WERI-Rb-1 (cell line): ENCODE results near the gene UBAC1.
"Not testable (repeated sequence)": the region's sequence is repeated elsewhere in the genome, so short reads cannot be mapped to it uniquely, and the experiment has no call there.

Experiments used
- DNase-seq: peaks from one replicate; pipeline ENCODE4 v3.0.0-alpha.2; 2020
- H3K27ac ChIP-seq: fragments of 250-450 bp; sonication (Bioruptor Pico); 2 replicates; pipeline ENCODE4 v1.5.1; 2020; ENCODE audit warnings: mild to moderate bottlenecking, moderate library complexity
- H3K27me3 ChIP-seq: fragments of 250-450 bp; sonication (Bioruptor Pico); 2 replicates; pipeline ENCODE4 v1.5.1; 2021; ENCODE audit warnings: mild to moderate bottlenecking, low read depth, moderate library complexity; ENCODE audit not compliant: insufficient read depth, severe bottlenecking
- H3K36me3 ChIP-seq: fragments of 250-450 bp; sonication (Bioruptor Pico); 2 replicates; pipeline ENCODE4 v1.5.1; 2020; ENCODE audit warnings: mild to moderate bottlenecking, moderate library complexity
- H3K4me3 ChIP-seq: 2 replicates; pipeline ENCODE4 v1.5.1; 2011; ENCODE audit warnings: low read depth, mild to moderate bottlenecking, control low read depth, low read length
- H3K9me3 ChIP-seq: fragments of 250-450 bp; sonication (Bioruptor Pico); 2 replicates; pipeline ENCODE4 v1.5.1; 2021; ENCODE audit warnings: mild to moderate bottlenecking, moderate library complexity; ENCODE audit not compliant: severe bottlenecking
- TF ChIP-seq, protein P1 (sequence below): IDR thresholded peaks from 2 replicates; pipeline ENCODE4 v1.5.1; 2011; ENCODE audit warnings: low read depth, mild to moderate bottlenecking, control low read depth, inconsistent platforms, low read length

UBAC1 gene

DNA sequence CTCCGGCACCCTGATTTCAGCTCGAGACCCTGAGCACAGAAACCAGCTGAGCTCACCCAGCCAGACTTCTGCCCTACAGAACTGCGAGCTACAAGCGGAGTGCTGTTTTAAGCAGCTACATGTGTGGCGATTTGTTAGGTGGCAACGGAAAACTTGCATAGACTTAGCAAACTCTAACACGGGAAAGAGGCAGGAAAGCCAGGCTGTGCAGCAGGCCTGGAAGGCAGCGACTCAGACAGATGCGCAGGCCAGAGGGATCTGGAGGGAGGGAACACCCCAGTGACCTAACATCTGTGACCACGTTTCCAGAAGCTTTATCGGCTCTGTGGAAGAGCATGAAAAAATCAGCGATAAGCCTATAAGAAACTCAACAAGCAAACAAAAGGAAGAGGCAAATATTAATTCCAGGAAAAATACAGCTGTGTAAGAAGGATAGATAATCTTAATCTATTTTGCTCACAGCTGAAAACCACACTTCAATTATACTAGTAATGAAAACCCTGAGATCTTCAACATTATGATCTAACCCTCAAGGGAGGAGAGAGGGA lies 11.0 kb downstream of the UBAC1 start:
- TF ChIP-seq, protein P1, sequence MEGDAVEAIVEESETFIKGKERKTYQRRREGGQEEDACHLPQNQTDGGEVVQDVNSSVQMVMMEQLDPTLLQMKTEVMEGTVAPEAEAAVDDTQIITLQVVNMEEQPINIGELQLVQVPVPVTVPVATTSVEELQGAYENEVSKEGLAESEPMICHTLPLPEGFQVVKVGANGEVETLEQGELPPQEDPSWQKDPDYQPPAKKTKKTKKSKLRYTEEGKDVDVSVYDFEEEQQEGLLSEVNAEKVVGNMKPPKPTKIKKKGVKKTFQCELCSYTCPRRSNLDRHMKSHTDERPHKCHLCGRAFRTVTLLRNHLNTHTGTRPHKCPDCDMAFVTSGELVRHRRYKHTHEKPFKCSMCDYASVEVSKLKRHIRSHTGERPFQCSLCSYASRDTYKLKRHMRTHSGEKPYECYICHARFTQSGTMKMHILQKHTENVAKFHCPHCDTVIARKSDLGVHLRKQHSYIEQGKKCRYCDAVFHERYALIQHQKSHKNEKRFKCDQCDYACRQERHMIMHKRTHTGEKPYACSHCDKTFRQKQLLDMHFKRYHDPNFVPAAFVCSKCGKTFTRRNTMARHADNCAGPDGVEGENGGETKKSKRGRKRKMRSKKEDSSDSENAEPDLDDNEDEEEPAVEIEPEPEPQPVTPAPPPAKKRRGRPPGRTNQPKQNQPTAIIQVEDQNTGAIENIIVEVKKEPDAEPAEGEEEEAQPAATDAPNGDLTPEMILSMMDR = no peak
- H3K27me3 ChIP-seq = no peaks in the 10 kb centered on the region
- H3K36me3 ChIP-seq = peaks cover 89% of the 10 kb centered on the region
- no peak for DNase-seq
- no peak overlapping the region for H3K4me3 ChIP-seq
- peak overlapping the region; percentile 87 for H3K27ac ChIP-seq
- H3K9me3 ChIP-seq = no peaks in the 10 kb centered on the region

DNA sequence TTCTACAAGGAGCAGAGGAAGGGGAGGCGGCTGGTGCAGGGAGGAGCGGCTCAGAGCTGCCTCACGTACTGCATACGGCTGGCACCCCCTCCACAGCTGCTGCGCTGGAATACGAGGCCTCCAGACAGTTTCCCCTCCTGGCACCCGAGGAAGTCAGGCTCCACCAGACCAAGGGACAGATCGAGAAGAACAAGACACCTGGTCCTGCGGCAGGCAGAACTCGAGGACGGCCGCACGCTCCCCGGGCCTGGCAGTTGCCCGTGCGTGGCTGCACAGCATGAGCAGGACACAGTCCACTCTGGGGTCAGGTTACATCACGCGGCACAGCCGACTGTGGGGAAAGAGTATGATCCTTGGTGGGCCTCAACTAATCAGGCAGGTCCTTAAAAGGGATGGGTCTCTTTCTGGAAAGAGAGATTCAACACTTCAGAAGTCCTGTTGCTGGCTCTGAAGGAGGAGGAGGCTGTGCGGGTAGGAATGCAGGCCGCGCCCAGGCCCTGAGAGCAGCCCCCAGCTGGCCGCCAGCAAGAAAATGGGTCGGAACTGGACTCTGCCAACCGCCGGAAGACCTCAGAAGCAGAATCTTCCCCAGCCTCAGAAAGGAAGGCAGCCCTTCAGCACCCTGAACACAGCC lies 11.6 kb downstream of the UBAC1 start:
- peaks cover 91% of the 10 kb centered on the region for H3K36me3 ChIP-seq
- TF ChIP-seq, protein P1 = no peak
- no peak overlapping the region for H3K4me3 ChIP-seq
- H3K9me3 ChIP-seq = no peaks in the 10 kb centered on the region
- H3K27me3 ChIP-seq = no peaks in the 10 kb centered on the region
- no peak for DNase-seq
- peak overlapping the region; percentile 4; the same call in 1 of the 2 replicates for H3K27ac ChIP-seq

DNA sequence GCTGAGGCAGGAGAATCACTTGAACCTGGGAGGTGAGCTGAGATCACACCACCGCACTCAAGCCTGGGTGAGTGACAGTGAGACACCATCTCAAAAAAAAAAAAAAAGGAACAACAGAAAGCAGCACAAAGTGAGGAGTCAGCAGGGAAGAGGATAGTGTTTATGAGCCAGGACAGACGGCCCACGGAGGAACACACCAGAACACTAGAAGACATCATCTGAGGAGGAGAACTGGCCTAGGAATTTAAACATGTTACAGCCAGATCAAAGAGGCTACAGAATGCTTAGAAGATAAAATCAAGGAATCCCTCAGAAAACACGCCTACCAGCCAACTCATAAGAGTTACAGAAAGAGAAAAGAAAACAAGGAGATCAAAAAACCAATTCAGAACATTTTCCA lies 12.2 kb downstream of the UBAC1 start:
- H3K27me3 ChIP-seq = no peaks in the 10 kb centered on the region
- TF ChIP-seq, protein P1 = no peak
- H3K36me3 ChIP-seq = peaks cover 92% of the 10 kb centered on the region
- H3K4me3 ChIP-seq = no peak overlapping the region
- no peak for DNase-seq
- no peaks in the 10 kb centered on the region for H3K9me3 ChIP-seq
- H3K27ac ChIP-seq = no peak overlapping the region

DNA sequence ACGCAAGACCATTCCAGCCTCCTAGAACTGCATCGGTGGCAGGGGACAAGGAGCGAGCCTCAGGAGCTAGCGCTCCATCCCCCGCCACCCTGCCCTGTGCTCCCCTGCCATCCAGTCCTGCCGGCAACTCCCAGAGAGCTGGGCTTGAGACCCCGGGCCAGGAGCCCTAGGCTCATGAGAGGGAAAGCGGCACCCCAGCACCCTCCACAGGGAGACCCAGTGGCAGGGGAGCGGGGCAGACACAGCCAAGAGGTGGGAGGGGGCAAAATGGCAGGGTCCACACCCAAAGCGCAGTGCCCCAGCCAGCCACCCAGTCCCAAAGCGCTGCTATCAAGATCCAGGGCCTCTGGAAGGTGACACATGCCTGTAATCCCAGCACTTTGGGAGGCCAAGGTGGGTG lies 12.7 kb downstream of the UBAC1 start:
- Histone ChIP-seq H3K36me3 (peaks cover 94% of the 10 kb centered on the region), H3K4me3 (no peak overlapping the region), H3K27me3 (no peaks in the 10 kb centered on the region), H3K9me3 (no peaks in the 10 kb centered on the region), H3K27ac (no peak overlapping the region)
- DNase-seq = no peak
- TF ChIP-seq, protein P1 = no peak

DNA sequence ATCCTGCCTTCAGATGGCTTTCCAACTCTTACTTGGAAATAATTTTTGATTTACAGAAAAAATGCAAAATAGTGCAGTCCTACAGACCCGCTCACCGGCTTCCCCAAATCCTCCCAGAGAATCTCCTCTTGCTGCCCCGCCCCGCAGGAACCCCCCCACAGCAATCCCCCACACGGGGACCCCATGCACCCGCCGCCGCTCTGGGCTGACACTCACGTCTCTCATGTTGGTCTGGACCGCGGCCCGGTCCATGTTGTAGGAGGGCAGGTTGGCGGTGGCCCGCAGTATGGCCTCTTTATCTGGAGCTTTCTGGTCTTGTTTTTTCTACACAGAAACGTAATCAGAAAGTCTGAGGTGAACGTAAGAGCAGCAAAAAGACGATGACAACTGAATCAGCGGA lies 13.6 kb downstream of the UBAC1 start:
- H3K4me3 ChIP-seq = no peak overlapping the region
- H3K27ac ChIP-seq = no peak overlapping the region
- H3K27me3 ChIP-seq = no peaks in the 10 kb centered on the region
- TF ChIP-seq, protein P1 = no peak
- no peak for DNase-seq
- H3K9me3 ChIP-seq = no peaks in the 10 kb centered on the region
- H3K36me3 ChIP-seq = peaks cover 93% of the 10 kb centered on the region

- peaks cover 89% of the 10 kb centered on the region for H3K36me3 ChIP-seq
These were observed 14.1 kb downstream of the UBAC1 start for GRCh38 chr9:135947105-135947504.

More at GRCh38 chr9:135947105-135947504, 14.1 kb downstream of the UBAC1 start:
- H3K27ac ChIP-seq, H3K4me3 ChIP-seq, H3K9me3 ChIP-seq, H3K27me3 ChIP-seq, DNase-seq: not testable (repeated sequence)
